Loucy (cell line): ENCODE measurements around the gene NSFL1C.
A peak's percentile ranks its signal among the peaks of the same experiment; 100 is the strongest.

Experiments used
- H2AFZ ChIP-seq: fragments of 200-600 bp; sonication (generic); 2 replicates; pipeline ENCODE4 v1.6.0; 2016; ENCODE audit warnings: antibody characterized with exemption, mild to moderate bottlenecking, low read length, moderate library complexity
- H3F3A ChIP-seq: fragments of 200-600 bp; 2 replicates; pipeline ENCODE4 v1.6.0; 2016; ENCODE audit warnings: antibody characterized with exemption, low read depth, mild to moderate bottlenecking
- H3K27me3 ChIP-seq: fragments of 200-600 bp; sonication (generic); 2 replicates; pipeline ENCODE4 v1.6.1; 2014; ENCODE audit warnings: low read length, mild to moderate bottlenecking; ENCODE audit not compliant: insufficient read depth, poor library complexity, severe bottlenecking
- H3K36me3 ChIP-seq: fragments of 200-600 bp; sonication (generic); 2 replicates; pipeline ENCODE4 v1.6.1; 2016; ENCODE audit warnings: low read length; ENCODE audit not compliant: insufficient read depth
- H3K4me1 ChIP-seq: fragments of 200-600 bp; sonication (generic); 2 replicates; pipeline ENCODE4 v1.5.1; 2014; ENCODE audit warnings: low read length, mild to moderate bottlenecking; ENCODE audit not compliant: insufficient read depth, poor library complexity, severe bottlenecking
- H3K4me2 ChIP-seq: fragments of 200-600 bp; sonication (generic); 2 replicates; pipeline ENCODE4 v1.6.0; 2014; ENCODE audit warnings: antibody characterized with exemption, low read length, low read depth, mild to moderate bottlenecking; ENCODE audit not compliant: poor library complexity, severe bottlenecking
- H3K4me3 ChIP-seq: fragments of 200-600 bp; sonication (generic); 2 replicates; pipeline ENCODE4 v1.5.1; 2014; ENCODE audit warnings: low read length, mild to moderate bottlenecking, mixed read lengths; ENCODE audit not compliant: poor library complexity, severe bottlenecking
- H3K79me2 ChIP-seq: fragments of 200-600 bp; sonication (generic); 2 replicates; pipeline ENCODE4 v1.6.1; 2014; ENCODE audit warnings: low read length; ENCODE audit not compliant: insufficient read depth
- H3K9ac ChIP-seq: fragments of 200-600 bp; sonication (generic); 2 replicates; pipeline ENCODE4 v1.6.0; 2014; ENCODE audit warnings: mild to moderate bottlenecking, low read depth, low read length, moderate library complexity; ENCODE audit not compliant: poor library complexity, severe bottlenecking
- H3K9me2 ChIP-seq: fragments of 200-600 bp; sonication (generic); replicated peaks from 2 replicates; pipeline ENCODE4 v1.6.1; 2016; ENCODE audit warnings: low read depth, low read length, mixed read lengths
- H3K9me3 ChIP-seq: fragments of 200-600 bp; sonication (generic); 2 replicates; pipeline ENCODE4 v1.6.1; 2014; ENCODE audit warnings: mild to moderate bottlenecking, antibody characterized with exemption, low read length, low read depth; ENCODE audit not compliant: insufficient read depth
- H4K20me1 ChIP-seq: fragments of 200-600 bp; sonication (generic); 2 replicates; pipeline ENCODE4 v1.6.0; 2014; ENCODE audit warnings: antibody characterized with exemption, low read length, mild to moderate bottlenecking; ENCODE audit not compliant: insufficient read depth, poor library complexity, severe bottlenecking
- EZH2phosphoT487 ChIP-seq: fragments of 200-600 bp; IDR thresholded peaks from 2 replicates; pipeline ENCODE4 v1.6.1; 2018; ENCODE audit warnings: antibody characterized with exemption, mild to moderate bottlenecking, moderate library complexity, borderline replicate concordance
- TF ChIP-seq, protein P1 (sequence below): fragments of 200-600 bp; sonication (generic); conservative IDR thresholded peaks from 2 replicates; pipeline ENCODE4 v1.5.1; 2014; ENCODE audit warnings: mild to moderate bottlenecking, antibody characterized with exemption, low read length

The NSFL1C gene

GRCh38 chr20:1493536-1493935, 26.9 kb upstream of the NSFL1C start:
- no peaks in the 10 kb centered on the region for H3F3A ChIP-seq
- H3K4me2 ChIP-seq, result peak overlapping the region; percentile 16
- H4K20me1 ChIP-seq, result no peaks in the 10 kb centered on the region
- no peaks in the 10 kb centered on the region for H3K79me2 ChIP-seq
- TF ChIP-seq, protein P1, sequence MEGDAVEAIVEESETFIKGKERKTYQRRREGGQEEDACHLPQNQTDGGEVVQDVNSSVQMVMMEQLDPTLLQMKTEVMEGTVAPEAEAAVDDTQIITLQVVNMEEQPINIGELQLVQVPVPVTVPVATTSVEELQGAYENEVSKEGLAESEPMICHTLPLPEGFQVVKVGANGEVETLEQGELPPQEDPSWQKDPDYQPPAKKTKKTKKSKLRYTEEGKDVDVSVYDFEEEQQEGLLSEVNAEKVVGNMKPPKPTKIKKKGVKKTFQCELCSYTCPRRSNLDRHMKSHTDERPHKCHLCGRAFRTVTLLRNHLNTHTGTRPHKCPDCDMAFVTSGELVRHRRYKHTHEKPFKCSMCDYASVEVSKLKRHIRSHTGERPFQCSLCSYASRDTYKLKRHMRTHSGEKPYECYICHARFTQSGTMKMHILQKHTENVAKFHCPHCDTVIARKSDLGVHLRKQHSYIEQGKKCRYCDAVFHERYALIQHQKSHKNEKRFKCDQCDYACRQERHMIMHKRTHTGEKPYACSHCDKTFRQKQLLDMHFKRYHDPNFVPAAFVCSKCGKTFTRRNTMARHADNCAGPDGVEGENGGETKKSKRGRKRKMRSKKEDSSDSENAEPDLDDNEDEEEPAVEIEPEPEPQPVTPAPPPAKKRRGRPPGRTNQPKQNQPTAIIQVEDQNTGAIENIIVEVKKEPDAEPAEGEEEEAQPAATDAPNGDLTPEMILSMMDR, result no peak
- TF ChIP-seq EZH2phosphoT487, result no peak
- H3K27me3 ChIP-seq, result no peaks in the 10 kb centered on the region
- H3K9me3 ChIP-seq, result no peaks in the 10 kb centered on the region
- H2AFZ ChIP-seq, result no peak overlapping the region
- no peak overlapping the region for H3K4me3 ChIP-seq
- no peaks in the 10 kb centered on the region for H3K36me3 ChIP-seq
- peaks cover 37% of the 10 kb centered on the region for H3K4me1 ChIP-seq
- no peaks in the 10 kb centered on the region for H3K9me2 ChIP-seq
- H3K9ac ChIP-seq, result no peak overlapping the region

- no peaks in the 10 kb centered on the region for H4K20me1 ChIP-seq
- no peaks in the 10 kb centered on the region for H3K36me3 ChIP-seq
- peaks cover 5% of the 10 kb centered on the region for H3K27me3 ChIP-seq
- H3K4me3 ChIP-seq, result no peak overlapping the region
- H3K79me2 ChIP-seq, result no peaks in the 10 kb centered on the region
- H3K9me3 ChIP-seq, result no peaks in the 10 kb centered on the region
- peak overlapping the region; percentile 13 for H3K4me2 ChIP-seq
- no peak overlapping the region for H3K9ac ChIP-seq
- no peaks in the 10 kb centered on the region for H3F3A ChIP-seq
- peaks cover 37% of the 10 kb centered on the region for H3K4me1 ChIP-seq
- H3K9me2 ChIP-seq, result no peaks in the 10 kb centered on the region
- no peak for TF ChIP-seq EZH2phosphoT487
- TF ChIP-seq, protein P1, result no peak
- no peak overlapping the region for H2AFZ ChIP-seq
Measured at GRCh38 chr20:1491860-1492642, 25.4 kb upstream of the NSFL1C start.

DNA sequence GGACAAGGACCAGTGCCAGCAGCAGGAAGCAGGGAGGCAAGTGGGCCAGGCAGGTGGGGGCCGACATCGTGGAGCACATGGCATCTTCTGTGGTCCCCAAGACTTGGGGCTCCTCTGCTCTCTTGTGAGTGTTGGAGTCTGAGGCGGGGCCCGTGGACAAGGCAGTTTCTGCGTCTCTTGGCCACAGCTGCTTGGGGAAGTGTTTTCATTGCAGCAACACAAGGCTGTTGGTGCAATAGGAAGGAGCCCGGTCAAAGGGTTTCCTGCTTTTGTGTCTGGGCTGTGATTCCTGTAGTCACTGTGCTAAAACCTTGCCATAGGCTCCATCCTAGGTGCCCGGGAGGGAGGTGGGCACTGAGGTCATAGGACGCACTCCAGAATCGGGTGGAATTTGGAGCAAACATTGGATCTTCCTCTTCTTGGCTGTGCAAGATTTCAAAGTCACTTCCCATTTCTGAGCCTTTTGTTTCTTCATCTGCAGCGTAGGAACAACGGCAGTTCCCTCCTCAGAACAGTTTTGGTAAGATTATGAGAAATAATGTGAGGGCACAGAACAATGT, 24.7 kb upstream of the NSFL1C start, which contains the start of gene SIRPB2:
Gene SIRPB2 (minus strand): TSS at position 140 of the 560 bp plus-strand sequence. CDS start 61 bp downstream, at position 79.
- H3K9ac ChIP-seq, result no peak within 1 kb of the TSS
- no peaks in the 10 kb centered on the region for H3K79me2 ChIP-seq
- no peaks in the 10 kb centered on the region for H3F3A ChIP-seq
- H3K9me3 ChIP-seq, result no peaks in the 10 kb centered on the region
- peaks cover 37% of the 10 kb centered on the region for H3K4me1 ChIP-seq
- H3K4me2 ChIP-seq, result peak within 1 kb of the TSS; percentile 13
- H4K20me1 ChIP-seq, result no peaks in the 10 kb centered on the region
- peaks cover 5% of the 10 kb centered on the region for H3K27me3 ChIP-seq
- no peaks in the 10 kb centered on the region for H3K9me2 ChIP-seq
- H2AFZ ChIP-seq, result no peak within 1 kb of the TSS
- no peak for TF ChIP-seq EZH2phosphoT487
- TF ChIP-seq, protein P1, result no peak
- H3K36me3 ChIP-seq, result no peaks in the 10 kb centered on the region
- H3K4me3 ChIP-seq, result no peak within 1 kb of the TSS
